ENCODE measurements around the gene BCL7C. TPM values are rescaled to one million over a fixed set of nuclear protein-coding genes. Genes with fewer than 3 reads are reported as not detected.

The BCL7C gene
- total and polyA plus RNA-seq, 12 donors: 7.7 to 88.3 (median 33.9) TPM

DNA sequence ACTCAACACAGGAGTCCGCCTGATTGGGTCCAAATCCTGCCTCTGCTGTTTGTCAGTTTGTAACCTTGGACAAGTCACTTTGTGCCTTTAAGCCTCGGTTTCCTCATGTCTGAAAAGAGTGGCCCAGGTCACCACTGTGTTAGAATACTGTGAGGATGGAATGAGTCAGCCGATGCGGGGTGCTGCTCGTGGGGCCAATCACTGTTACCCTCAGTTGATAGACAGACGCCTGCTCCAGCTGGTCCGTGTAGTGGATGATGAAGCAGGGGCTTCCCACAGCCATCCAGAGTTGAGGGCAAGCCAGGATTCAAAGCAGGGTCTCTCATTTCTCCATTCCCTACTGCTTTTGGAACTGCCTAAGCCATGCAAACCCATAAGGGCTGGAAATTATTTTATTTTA is 35.3 kb upstream of the BCL7C start:
- no peak for DNase-seq
- no peaks in the 10 kb centered on the region for H3K27me3 ChIP-seq
- H3K36me3 ChIP-seq (replicated peaks in 1 of 2): peaks cover 0 to 33% of the 10 kb centered on the region in 2 donors
- no peaks in the 10 kb centered on the region for H3K9me3 ChIP-seq (replicated peaks in 1 of 3)
- H3K4me1 ChIP-seq (replicated peaks in 1 of 2): peaks cover 0 to 7% of the 10 kb centered on the region in 2 donors
- intact Hi-C loops (cut with DNase I): loop anchor here in 1 of 2 donors (10.0 kb wide), 1 partner anchor 56 kb away; the partner anchor contains the start of gene HSD3B7
- H3K4me3 ChIP-seq: no peak overlapping the region
- TF ChIP-seq POLR2A (IDR thresholded peaks at IDR 0.05): no peak
- TF ChIP-seq, protein P1, sequence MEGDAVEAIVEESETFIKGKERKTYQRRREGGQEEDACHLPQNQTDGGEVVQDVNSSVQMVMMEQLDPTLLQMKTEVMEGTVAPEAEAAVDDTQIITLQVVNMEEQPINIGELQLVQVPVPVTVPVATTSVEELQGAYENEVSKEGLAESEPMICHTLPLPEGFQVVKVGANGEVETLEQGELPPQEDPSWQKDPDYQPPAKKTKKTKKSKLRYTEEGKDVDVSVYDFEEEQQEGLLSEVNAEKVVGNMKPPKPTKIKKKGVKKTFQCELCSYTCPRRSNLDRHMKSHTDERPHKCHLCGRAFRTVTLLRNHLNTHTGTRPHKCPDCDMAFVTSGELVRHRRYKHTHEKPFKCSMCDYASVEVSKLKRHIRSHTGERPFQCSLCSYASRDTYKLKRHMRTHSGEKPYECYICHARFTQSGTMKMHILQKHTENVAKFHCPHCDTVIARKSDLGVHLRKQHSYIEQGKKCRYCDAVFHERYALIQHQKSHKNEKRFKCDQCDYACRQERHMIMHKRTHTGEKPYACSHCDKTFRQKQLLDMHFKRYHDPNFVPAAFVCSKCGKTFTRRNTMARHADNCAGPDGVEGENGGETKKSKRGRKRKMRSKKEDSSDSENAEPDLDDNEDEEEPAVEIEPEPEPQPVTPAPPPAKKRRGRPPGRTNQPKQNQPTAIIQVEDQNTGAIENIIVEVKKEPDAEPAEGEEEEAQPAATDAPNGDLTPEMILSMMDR (IDR thresholded peaks at IDR 0.05): no peak
- H3K27ac ChIP-seq: no peak overlapping the region
- 61 to 89% (median 84%) methylated on average over 4 to 7 of the region's 7 CpGs for WGBS, 4 donors

DNA sequence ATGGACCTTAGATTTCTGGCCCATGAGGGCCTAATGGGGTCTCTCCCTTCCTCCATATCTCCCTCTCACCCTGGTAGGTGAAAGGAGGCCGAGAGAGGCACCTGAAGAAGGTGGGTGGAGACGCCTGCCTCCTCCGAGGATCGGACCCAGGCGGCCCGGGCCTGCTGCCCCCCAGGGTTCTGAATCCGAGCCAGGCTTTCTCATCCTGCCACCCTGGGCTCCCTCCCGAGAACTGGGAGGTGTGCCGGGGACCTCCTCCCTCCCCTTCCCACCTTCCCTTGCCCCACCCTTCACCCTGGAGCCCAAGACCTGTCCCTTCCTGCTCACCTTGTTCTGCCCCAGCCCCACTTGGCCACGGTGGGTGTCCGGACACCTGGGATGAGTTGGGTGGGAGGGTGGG is 34.5 kb upstream of the BCL7C start:
- no peaks in the 10 kb centered on the region for H3K9me3 ChIP-seq (replicated peaks in 1 of 3)
- TF ChIP-seq, protein P1 (IDR thresholded peaks at IDR 0.05): no peak
- TF ChIP-seq POLR2A (IDR thresholded peaks at IDR 0.05): no peak
- intact Hi-C loops (cut with DNase I): loop anchor here in 1 of 2 donors (10.0 kb wide), 1 partner anchor 56 kb away; the partner anchor contains the start of gene HSD3B7
- H3K27me3 ChIP-seq: no peaks in the 10 kb centered on the region
- DNase-seq: no peak
- H3K4me3 ChIP-seq: no peak overlapping the region
- H3K4me1 ChIP-seq (replicated peaks in 1 of 2): peaks cover 0 to 7% of the 10 kb centered on the region in 2 donors
- H3K27ac ChIP-seq: no peak overlapping the region
- WGBS, 4 donors: 88 to 95% (median 88%) methylated on average over 4 to 11 of the region's 11 CpGs
- H3K36me3 ChIP-seq (replicated peaks in 1 of 2): peaks cover 0 to 30% of the 10 kb centered on the region in 2 donors

DNA sequence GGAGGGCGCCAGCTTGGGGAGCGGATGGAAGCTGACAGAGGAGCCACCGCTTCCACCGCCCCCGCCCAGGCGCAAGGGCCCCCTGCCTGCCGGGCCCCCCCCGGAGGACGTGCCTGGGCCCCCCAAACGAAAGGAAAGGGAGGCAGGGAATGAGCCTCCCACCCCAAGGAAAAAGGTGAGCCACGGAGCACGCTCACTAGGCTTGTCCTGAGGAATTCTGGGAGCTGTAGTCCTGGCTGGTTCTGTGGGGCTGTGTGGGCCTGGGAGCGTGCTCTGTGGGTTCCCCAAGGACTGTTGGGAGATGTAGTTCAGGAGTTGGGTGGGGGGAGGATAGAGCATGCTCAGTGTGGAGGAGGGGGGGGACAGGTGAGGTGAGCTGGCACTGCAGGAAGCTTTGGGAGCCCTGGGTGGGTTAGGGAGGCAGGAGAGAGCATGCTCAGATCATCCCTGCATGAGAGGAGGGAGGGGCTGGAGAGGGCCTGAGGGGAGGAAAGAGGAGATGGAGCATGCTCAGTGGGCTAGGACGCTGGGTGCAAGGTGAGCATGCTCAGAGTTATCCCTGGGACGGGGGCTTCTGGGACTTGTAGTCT is 34.0 kb upstream of the BCL7C start:
- Histone ChIP-seq H3K9me3 (replicated peaks in 1 of 3) (no peaks in the 10 kb centered on the region), H3K4me1 (replicated peaks in 1 of 2) (peaks cover 0 to 7% of the 10 kb centered on the region in 2 donors), H3K27me3 (no peaks in the 10 kb centered on the region), H3K36me3 (replicated peaks in 1 of 2) (peaks cover 0 to 25% of the 10 kb centered on the region in 2 donors), H3K4me3 (no peak overlapping the region), H3K27ac (no peak overlapping the region)
- peak in 4 of 7 donors; percentile 42 to 80 (median 52) for DNase-seq
- intact Hi-C loops (cut with DNase I): loop anchor here in 1 of 2 donors (10.0 kb wide), 1 partner anchor 57 kb away; the partner anchor contains the start of gene HSD3B7
- TF ChIP-seq, protein P1 (IDR thresholded peaks at IDR 0.05): no peak
- TF ChIP-seq POLR2A (IDR thresholded peaks at IDR 0.05): no peak
- 49 to 83% (median 60%) methylated on average over 5 to 15 of the region's 15 CpGs for WGBS, 4 donors

DNA sequence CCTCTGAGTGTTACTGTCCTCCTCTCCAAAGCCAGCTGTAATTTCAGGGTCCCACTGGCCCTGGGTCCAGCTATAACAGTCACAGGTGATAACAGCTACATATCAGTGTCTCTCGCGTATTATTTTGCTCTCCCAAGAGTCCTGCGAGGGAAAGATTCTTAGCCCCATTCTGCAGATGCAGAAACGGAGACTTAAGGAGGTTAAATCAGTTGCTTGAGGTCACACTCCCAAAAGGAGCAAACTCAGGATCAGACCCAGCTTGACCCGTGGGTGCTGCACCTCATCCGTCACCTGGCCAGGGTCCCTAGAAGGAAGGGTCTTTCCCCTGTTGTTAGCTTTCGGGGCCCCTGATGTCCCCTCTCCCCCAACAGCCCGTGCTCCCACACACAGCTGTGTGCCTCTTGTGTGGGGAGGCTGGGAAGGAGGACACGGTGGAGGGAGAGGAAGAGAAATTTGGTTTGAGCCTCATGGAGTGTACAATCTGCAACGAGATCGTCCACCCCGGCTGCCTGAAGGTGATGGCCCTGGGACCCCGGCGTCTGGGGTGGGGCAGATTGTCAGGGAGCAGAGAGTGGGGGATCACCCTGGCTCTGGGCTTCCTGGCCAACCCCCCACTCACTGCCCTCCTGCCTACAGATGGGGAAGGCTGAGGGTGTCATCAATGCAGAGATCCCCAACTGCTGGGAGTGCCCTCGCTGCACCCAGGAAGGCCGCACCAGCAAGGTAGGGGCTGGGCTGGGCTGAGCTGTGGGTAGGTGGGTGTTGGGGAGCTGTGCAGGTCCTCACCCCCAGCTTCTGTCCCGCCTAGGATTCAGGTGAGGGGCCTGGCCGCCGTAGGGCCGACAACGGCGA is 33.3 kb upstream of the BCL7C start:
- no peak overlapping the region for H3K27ac ChIP-seq
- H3K9me3 ChIP-seq (replicated peaks in 1 of 3): no peaks in the 10 kb centered on the region
- intact Hi-C loops (cut with DNase I): loop anchor here in 1 of 2 donors (10.0 kb wide), 1 partner anchor 58 kb away; the partner anchor contains the start of gene HSD3B7
- TF ChIP-seq, protein P1 (IDR thresholded peaks at IDR 0.05): no peak
- no peak for TF ChIP-seq POLR2A (IDR thresholded peaks at IDR 0.05)
- H3K36me3 ChIP-seq (replicated peaks in 1 of 2): peaks cover 0 to 19% of the 10 kb centered on the region in 2 donors
- 88 to 93% (median 89%) methylated on average over 14 to 22 of the region's 22 CpGs for WGBS, 4 donors
- H3K27me3 ChIP-seq: no peaks in the 10 kb centered on the region
- no peak overlapping the region for H3K4me3 ChIP-seq
- DNase-seq: no peak
- peaks cover 0 to 7% of the 10 kb centered on the region in 2 donors for H3K4me1 ChIP-seq (replicated peaks in 1 of 2)

All from adrenal gland (tissue), 12 donors.